Panc1 (cell line): ENCODE results near the gene PFN3. TPM values are rescaled to one million over a fixed set of nuclear protein-coding genes. Genes with fewer than 3 reads are reported as not detected.

Experiments used
- ATAC-seq: fragments of 200-7000 bp; cut with Tn5 transposase; 2 replicates; pipeline ENCODE4 v1.9.1; 2020; ENCODE audit warnings: mild to moderate bottlenecking, moderate library complexity
- BruUV-seq: library from RNA; stranded (reverse); fragments of 400-500 nt; replicated peaks from 2 replicates; lab custom pipeline; 2021; lab: Mats Ljungman, UMichigan
- CTCF ChIA-PET: fragments of 300-600 bp; sonication (Branson Sonifier 250); formaldehyde crosslinking; loops from one replicate; lab custom pipeline; 2022; ENCODE audit warnings: antibody characterized with exemption; lab: Charles Lee
- POLR2A ChIA-PET: fragments of 300-600 bp; sonication (Branson Sonifier 250); formaldehyde crosslinking; loops from one replicate; lab custom pipeline; 2022; ENCODE audit warnings: antibody characterized with exemption; lab: Charles Lee
- DNase-seq: peaks from one replicate; pipeline ENCODE4 v3.0.0-alpha.2; 2010; ENCODE audit warnings: low read depth, low spot score
- H3K27ac ChIP-seq: 2 replicates; pipeline ENCODE4 v1.5.1; 2011; ENCODE audit warnings: mild to moderate bottlenecking, low read length, inconsistent platforms
- H3K27me3 ChIP-seq: fragments of 200-500 bp; sonication (Bioruptor generic); 2 replicates; pipeline ENCODE4 v1.6.0; 2014; ENCODE audit warnings: low read length, inconsistent platforms; ENCODE audit not compliant: control insufficient read depth, insufficient read depth
- H3K36me3 ChIP-seq: fragments of 200-500 bp; sonication (Bioruptor generic); 2 replicates; pipeline ENCODE4 v1.5.1; 2014; ENCODE audit warnings: inconsistent platforms, mild to moderate bottlenecking, low read length, moderate library complexity; ENCODE audit not compliant: control insufficient read depth, insufficient read depth
- H3K4me1 ChIP-seq: 2 replicates; pipeline ENCODE4 v1.5.1; 2011; ENCODE audit warnings: inconsistent platforms, mild to moderate bottlenecking, low read length, moderate library complexity; ENCODE audit not compliant: control insufficient read depth, insufficient read depth
- H3K4me3 ChIP-seq, 2 experiments: 2 replicates each; pipeline ENCODE4 v1.5.1; 2011 to 2012; ENCODE audit warnings: low read depth in 2 of 2, low read length in 2 of 2, mild to moderate bottlenecking in 2 of 2, inconsistent platforms in 1 of 2, moderate library complexity in 1 of 2
- H3K9me3 ChIP-seq: fragments of 200-500 bp; sonication (Bioruptor generic); 2 replicates; pipeline ENCODE4 v1.5.1; 2014; ENCODE audit warnings: low read depth, mild to moderate bottlenecking, inconsistent platforms, low read length, moderate library complexity; ENCODE audit not compliant: control insufficient read depth, insufficient read depth
- POLR2AphosphoS5 ChIP-seq: IDR thresholded peaks from 2 replicates; pipeline ENCODE4 v1.6.1; 2012; ENCODE audit warnings: mild to moderate bottlenecking, low read depth, low read length, moderate library complexity
- SIN3A ChIP-seq: IDR thresholded peaks from 2 replicates; pipeline ENCODE4 v1.6.1; 2012; ENCODE audit warnings: low read depth, mild to moderate bottlenecking, low read length, moderate library complexity, borderline replicate concordance; ENCODE audit not compliant: insufficient read depth
- TCF7L2 ChIP-seq: IDR thresholded peaks from 2 replicates; pipeline ENCODE4 v1.6.1; 2011; ENCODE audit warnings: mild to moderate bottlenecking, low read depth, low read length, inconsistent platforms
- in situ Hi-C: cut with HindIII; loops from 2 replicates; pipeline ENCODE4 v1.10.0; 2016; ENCODE audit warnings: low sequenced_read_pairs, low pct_unique_long_range_greater_than_20kb
- intact Hi-C: fragments of 100-400 bp; cut with micrococcal nuclease; formaldehyde crosslinking; loops from one replicate; pipeline ENCODE4 v1.10.0; 2022; ENCODE audit not compliant: unreplicated experiment
- total RNA-seq: library from RNA; stranded (reverse); gene quantifications from one replicate; pipeline ENCODE4 v1.2.1, GENCODE V29; 2021; ENCODE audit not compliant: unreplicated experiment
- TF ChIP-seq, protein P1 (sequence below): fragments of 450-650 bp; IDR thresholded peaks from 2 replicates; pipeline ENCODE4 v1.5.1; 2017; ENCODE audit warnings: mild to moderate bottlenecking
- TF ChIP-seq, protein P2 (sequence below), 2 experiments: IDR thresholded peaks; 2 replicates each; pipeline ENCODE4 v1.6.1; 2011 to 2012; ENCODE audit warnings: low read depth in 2 of 2, control low read depth in 1 of 2, low read length in 1 of 2, mild to moderate bottlenecking in 1 of 2, moderate library complexity in 1 of 2; ENCODE audit not compliant: insufficient read depth in 1 of 2

The PFN3 gene
- total RNA-seq, 1 experiment from 2014 or later: not detected

DNA sequence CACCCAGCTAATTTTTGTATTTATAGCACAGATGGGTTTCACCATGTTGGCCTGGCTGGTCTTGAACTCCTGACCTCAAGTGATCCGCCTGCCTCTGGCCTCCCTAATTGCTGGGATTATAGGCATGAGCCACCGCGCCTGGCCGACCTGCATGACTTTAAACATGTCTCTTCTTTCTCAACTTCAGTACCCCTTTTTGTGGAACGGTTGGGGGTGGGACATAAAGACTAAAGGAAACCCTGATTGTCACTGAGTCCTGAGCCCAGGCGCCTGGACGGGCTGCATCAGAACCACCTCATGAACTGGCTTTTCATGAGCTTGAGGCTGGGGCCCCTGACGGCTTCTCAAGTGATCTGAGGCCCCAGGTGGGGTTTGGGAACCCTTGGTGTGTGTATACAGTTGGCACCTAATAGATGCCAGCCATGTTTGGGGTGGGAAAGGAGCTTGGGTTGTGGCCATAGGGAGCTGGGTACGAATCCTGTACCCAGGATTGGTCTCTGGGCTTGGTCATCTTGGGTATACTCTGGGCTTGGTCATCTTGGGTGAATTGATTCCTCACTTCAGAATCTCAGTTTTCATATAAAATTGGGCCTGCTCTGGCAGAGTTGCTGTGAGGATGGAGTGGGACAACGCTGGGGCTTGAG, 28.2 kb upstream of the PFN3 start:
- ATAC-seq: no peak
- H3K27me3 ChIP-seq: no peaks in the 10 kb centered on the region
- CTCF ChIA-PET: interaction anchor here (0.5 to 1.3 kb wide), 2 partner anchors 38 to 1807 kb away, joined by 3 to 5 read pairs; no protein-coding TSS in a partner anchor
- in situ Hi-C loops: no loop called here
- intact Hi-C loops: no loop called here
- no peaks in the 10 kb centered on the region for H3K9me3 ChIP-seq
- POLR2A ChIA-PET: interaction anchor here (1.1 kb wide), 1 partner anchor 19 kb away, joined by 8 read pairs; no protein-coding TSS in a partner anchor
- no peak overlapping the region for H3K4me3 ChIP-seq
- DNase-seq: no peak
- TF ChIP-seq POLR2AphosphoS5 (no peak), SIN3A (no peak), TCF7L2 (no peak)
- TF ChIP-seq, protein P1, sequence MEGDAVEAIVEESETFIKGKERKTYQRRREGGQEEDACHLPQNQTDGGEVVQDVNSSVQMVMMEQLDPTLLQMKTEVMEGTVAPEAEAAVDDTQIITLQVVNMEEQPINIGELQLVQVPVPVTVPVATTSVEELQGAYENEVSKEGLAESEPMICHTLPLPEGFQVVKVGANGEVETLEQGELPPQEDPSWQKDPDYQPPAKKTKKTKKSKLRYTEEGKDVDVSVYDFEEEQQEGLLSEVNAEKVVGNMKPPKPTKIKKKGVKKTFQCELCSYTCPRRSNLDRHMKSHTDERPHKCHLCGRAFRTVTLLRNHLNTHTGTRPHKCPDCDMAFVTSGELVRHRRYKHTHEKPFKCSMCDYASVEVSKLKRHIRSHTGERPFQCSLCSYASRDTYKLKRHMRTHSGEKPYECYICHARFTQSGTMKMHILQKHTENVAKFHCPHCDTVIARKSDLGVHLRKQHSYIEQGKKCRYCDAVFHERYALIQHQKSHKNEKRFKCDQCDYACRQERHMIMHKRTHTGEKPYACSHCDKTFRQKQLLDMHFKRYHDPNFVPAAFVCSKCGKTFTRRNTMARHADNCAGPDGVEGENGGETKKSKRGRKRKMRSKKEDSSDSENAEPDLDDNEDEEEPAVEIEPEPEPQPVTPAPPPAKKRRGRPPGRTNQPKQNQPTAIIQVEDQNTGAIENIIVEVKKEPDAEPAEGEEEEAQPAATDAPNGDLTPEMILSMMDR: no peak
- TF ChIP-seq, protein P2, sequence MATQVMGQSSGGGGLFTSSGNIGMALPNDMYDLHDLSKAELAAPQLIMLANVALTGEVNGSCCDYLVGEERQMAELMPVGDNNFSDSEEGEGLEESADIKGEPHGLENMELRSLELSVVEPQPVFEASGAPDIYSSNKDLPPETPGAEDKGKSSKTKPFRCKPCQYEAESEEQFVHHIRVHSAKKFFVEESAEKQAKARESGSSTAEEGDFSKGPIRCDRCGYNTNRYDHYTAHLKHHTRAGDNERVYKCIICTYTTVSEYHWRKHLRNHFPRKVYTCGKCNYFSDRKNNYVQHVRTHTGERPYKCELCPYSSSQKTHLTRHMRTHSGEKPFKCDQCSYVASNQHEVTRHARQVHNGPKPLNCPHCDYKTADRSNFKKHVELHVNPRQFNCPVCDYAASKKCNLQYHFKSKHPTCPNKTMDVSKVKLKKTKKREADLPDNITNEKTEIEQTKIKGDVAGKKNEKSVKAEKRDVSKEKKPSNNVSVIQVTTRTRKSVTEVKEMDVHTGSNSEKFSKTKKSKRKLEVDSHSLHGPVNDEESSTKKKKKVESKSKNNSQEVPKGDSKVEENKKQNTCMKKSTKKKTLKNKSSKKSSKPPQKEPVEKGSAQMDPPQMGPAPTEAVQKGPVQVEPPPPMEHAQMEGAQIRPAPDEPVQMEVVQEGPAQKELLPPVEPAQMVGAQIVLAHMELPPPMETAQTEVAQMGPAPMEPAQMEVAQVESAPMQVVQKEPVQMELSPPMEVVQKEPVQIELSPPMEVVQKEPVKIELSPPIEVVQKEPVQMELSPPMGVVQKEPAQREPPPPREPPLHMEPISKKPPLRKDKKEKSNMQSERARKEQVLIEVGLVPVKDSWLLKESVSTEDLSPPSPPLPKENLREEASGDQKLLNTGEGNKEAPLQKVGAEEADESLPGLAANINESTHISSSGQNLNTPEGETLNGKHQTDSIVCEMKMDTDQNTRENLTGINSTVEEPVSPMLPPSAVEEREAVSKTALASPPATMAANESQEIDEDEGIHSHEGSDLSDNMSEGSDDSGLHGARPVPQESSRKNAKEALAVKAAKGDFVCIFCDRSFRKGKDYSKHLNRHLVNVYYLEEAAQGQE (IDR thresholded peaks at IDR 0.05; ENCODE audit: insufficient read depth in 1 of 2, low read depth in 2 of 2, low read length in 1 of 2): no peak
- peaks cover 18% of the 10 kb centered on the region for H3K4me1 ChIP-seq
- peaks cover 2% of the 10 kb centered on the region; the same call in 1 of the 2 replicates for H3K36me3 ChIP-seq
- no TSS peak for BruUV-seq
- no peak overlapping the region for H3K27ac ChIP-seq

DNA sequence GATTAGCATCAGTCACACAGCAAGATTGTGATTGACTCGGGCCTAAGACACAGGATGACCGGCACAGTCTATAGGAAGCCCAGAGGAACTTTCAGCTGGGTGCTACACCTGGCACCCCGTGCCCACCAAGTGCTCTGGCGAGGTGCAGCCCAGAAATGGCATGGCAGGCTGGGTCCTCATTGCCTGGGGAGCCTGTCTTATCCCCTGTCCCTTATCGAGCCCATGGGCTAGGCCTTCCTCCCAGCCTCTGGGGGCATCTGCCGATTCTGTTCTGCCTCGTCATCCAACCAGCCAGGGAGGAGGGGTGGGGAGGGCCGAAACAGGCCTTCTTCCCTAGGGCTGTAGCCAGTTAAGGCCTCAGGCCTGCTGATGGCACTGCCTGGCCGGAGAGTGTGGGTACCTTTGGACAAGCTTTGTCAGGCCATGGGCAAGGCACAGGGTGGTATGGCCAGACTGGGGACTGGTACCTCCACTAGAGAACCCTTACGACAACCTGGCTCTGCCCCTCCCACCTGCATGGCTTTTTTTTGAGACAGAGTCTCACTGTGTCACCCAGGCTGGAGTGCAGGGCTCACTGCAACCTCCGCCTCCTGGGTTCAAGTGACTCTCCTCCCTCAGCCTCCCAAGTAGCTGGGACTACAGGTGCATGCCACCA, 27.6 kb upstream of the PFN3 start:
- H3K36me3 ChIP-seq: peaks cover 2% of the 10 kb centered on the region; the same call in 1 of the 2 replicates
- H3K9me3 ChIP-seq: no peaks in the 10 kb centered on the region
- H3K27me3 ChIP-seq: no peaks in the 10 kb centered on the region
- ChIA-PET POLR2A (interaction anchor here (1.6 kb wide), 1 partner anchor 20 kb away, joined by 6 read pairs; no protein-coding TSS in a partner anchor), CTCF (interaction anchor here (0.5 to 1.3 kb wide), 4 partner anchors 25 to 120 kb away, joined by 3 to 6 read pairs (median 4); no protein-coding TSS in a partner anchor)
- in situ Hi-C loops (no loop called here), intact Hi-C loops (no loop called here)
- DNase-seq (no peak), ATAC-seq (no peak)
- H3K27ac ChIP-seq: peak overlapping the region; percentile 87
- H3K4me3 ChIP-seq: peak overlapping the region; percentile 85; a peak in 3 of 4 replicates
- BruUV-seq: no TSS peak
- H3K4me1 ChIP-seq: peaks cover 18% of the 10 kb centered on the region
- TF ChIP-seq, protein P2 (IDR thresholded peaks at IDR 0.05; ENCODE audit: insufficient read depth in 1 of 2, low read depth in 2 of 2, low read length in 1 of 2): no peak
- TF ChIP-seq TCF7L2 (no peak), SIN3A (no peak), POLR2AphosphoS5 (no peak)
- TF ChIP-seq, protein P1: no peak
